Inflammatory macrophage (primary cell): ENCODE data around the gene RASSF9.

Experiments used
- DNase-seq, 2 donors: peaks; one replicate each; pipeline ENCODE4 v3.0.0-alpha.2; 2020 to 2022

RASSF9 gene

DNA sequence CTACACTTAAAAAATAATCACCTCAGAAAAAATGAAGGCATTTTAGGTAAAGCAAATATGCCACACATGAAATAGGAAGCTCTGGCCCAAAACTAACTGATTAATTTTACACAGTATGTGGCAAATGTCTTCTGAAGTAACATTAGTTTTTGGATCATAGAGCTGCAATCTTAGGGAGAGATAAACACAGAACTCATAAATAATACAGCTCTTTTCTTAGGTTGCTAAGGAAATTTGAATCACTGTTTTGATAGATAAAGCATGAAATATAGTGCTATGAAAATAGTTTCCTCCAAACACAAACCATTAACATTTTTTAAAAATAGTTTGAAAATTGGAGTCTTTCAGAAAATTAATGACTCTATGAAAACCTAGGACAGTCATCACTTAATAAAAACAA lies 15.0 kb downstream of the RASSF9 start:
- DNase-seq, result no peak

GRCh38 chr12:85820101-85820500 lies 16.1 kb downstream of the RASSF9 start:
- no peak for DNase-seq

GRCh38 chr12:85814741-85815140 lies 21.5 kb downstream of the RASSF9 start:
- DNase-seq, result no peak

DNA sequence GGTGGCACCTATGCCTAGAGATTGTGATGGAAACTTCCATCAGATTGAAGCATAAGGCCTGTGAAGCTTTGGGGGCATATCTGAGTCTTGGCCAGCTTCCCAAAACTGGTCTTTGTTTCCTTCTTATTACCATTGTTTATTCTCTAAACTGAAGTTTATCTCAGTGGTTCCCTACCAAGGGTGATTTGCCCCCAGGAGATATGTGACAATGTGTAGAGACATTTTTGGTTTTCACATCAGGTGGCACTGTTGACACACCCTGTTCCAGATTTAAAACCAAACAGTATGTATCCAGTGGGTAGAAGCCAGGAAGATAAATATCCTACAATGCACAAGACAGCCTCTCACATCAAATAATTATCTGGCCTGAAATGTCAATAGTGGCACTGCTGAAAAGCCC lies 22.1 kb downstream of the RASSF9 start:
- no peak for DNase-seq

DNA sequence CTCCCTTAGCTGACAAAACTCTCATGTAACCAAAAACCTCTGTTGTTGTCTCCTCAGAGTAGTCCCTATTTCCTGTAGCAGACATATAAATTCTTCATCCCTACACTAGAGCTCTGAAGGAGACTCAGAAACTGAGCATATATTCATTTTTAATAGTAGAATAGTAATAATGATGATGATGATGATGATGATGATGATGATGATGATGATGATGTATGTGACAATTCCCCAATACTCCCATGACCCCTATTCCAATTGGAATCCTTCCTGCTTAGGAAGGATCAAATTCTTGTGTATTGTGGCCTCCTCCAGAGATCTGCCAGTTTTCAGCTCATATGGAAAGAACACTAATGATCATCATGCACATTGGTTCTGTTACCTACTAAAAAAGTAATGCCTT lies 26.7 kb downstream of the RASSF9 start:
- DNase-seq, result no peak

DNA sequence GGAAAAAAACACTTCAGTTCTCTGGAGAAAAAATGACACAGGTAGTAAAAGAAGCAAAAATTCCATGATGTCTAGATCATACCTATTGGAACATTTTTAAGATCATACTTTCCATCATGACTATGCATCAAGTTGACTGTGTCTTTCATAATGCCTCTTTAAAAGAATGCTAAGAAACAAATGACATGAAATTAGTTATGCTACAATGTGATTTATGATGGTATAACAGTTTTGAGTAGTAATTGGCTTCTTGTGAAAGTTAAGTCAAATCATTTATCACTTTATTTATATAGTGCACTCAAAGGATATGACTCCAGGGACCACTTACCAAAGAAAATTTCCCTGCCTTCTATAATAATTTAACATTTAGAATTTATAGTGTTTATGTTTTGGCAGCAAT lies 28.5 kb downstream of the RASSF9 start:
- DNase-seq, result no peak

DNA sequence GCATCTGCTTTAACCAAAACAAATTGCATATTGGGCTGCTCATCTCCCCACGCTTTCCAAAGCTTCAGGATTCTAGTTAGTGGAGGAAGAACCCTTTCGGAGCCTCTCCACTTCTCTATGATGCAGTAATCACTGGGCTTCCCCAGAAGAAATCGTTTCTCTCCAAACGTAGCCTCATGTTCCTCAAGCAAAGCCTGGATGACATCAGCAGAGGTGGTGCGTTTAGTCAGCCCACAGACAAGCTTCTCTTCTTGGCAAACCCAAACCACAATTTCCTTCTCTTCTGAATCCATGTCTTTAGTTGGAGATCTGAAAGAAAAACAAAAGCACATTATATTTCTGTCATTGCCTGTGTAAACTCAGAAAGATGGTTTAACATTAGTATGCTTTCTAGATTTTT lies 30.6 kb downstream of the RASSF9 start:
- DNase-seq, result peak; percentile 86 to 96

GRCh38 chr12:85804663-85805062 lies 31.5 kb downstream of the RASSF9 start:
- no peak for DNase-seq

DNA sequence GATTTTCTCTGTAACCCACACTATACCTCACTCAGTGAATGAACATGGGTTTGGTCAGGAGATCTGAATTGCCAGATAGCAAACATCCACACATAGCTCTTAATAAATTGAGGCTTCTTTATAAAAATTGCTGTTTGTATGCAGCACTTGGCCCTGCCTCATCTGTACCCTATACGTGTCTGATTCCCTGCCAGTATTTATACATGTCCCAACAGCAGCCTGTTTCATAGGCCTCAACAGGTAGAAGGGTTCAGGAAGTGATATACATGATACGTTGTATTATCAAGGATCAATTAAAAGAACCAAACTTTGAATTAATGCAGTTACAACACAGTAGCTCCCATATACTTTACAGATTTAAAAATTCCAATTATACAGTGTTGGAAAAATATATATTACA lies 32.3 kb downstream of the RASSF9 start:
- no peak for DNase-seq

GRCh38 chr12:85803231-85803630 lies 33.0 kb downstream of the RASSF9 start:
- DNase-seq, result no peak

- no peak for DNase-seq
These were observed 38.1 kb downstream of the RASSF9 start for GRCh38 chr12:85798122-85798521.

DNA sequence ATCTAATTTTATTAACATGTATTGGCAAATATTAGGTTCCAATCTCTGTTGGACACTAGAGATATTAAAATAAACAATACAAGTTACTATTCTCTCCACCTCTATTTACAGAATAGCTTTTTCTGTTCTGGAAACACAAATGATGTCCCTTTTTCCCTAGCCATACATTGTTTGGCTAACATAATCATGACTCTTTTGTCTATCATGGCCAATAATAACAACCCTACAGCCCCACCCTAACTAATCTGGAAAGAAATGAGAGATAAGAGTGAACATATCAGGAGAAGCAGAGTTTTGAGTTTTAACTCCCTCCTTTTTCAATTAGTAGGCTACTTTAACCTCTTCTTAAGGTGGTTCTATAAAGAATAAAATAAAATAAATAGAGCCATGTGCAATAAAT lies 40.2 kb downstream of the RASSF9 start:
- DNase-seq, result no peak

GRCh38 chr12:85794531-85794930 lies 41.7 kb downstream of the RASSF9 start:
- no peak for DNase-seq

DNA sequence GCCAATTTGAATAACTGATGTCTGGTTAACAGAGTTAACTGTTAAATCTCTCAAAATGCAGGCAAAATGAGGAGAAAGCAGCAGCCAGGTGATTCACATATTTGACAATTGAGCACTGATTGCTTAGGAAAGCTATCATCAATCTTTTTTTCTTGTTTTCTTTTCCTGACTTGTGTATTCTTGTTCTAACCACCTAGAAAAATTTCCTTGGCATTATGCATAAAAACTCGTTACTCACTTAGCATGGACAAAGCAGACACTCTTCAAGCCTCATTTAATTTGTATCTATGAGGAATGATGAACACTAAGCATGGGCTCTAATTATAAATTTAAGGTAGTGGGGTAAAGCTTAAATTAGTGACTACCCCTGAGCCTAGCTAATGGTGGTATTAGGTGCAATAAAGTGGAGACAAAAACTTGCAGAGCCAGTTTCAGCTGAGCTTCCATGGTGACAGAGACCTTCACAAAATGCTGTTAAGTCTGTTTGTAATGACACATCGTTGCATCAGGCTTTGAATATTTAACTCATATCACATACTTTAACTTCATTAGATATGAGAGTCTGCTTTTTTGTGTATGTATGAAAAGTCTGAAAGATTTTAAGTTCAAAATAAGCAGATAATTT lies 52.0 kb downstream of the RASSF9 start:
- DNase-seq, result no peak

GRCh38 chr12:85782711-85783110 lies 53.5 kb downstream of the RASSF9 start:
- DNase-seq, result no peak

DNA sequence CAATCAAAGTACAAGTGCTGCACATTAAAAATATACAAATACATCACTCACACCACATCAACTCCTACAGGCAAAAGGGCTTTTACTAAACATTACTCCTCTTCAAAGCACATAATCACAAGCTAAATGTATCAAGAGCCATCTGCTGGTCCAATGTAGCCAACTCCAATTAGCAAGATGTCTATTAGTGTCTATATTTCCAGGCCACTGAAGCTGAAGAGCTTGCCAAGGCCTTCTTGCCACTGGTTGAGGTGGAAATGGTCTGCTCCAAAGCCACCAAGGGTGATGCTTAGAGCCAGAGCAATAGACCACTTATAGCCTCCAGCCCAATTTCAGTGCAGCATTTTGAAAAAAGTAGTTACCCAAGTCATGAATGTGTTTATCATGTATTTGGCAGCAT lies 54.4 kb downstream of the RASSF9 start:
- DNase-seq, result no peak

- DNase-seq, result no peak
These were observed 56.4 kb downstream of the RASSF9 start for GRCh38 chr12:85779768-85780167.

- no peak for DNase-seq
These were observed 61.1 kb downstream of the RASSF9 start for GRCh38 chr12:85775091-85775490.

DNA sequence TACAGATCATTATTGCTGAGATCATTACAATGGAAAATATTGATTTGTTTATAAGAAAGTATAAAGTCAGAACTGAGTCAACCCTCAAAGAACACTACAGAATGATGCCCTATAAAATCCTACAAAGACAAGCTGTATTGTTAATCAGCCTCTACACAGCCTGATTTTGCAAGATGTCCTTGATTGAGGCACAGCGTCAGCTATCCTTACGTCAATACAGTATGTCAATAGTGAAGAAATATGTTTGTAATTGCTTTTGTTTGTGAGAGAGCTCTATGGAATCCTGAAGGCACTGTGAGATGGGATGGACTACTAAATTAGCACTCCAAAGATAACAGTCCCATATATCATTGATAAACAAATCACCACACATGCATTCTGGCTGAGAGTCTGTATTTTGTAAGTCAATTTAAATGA lies 70.7 kb downstream of the RASSF9 start:
- DNase-seq, result no peak

DNA sequence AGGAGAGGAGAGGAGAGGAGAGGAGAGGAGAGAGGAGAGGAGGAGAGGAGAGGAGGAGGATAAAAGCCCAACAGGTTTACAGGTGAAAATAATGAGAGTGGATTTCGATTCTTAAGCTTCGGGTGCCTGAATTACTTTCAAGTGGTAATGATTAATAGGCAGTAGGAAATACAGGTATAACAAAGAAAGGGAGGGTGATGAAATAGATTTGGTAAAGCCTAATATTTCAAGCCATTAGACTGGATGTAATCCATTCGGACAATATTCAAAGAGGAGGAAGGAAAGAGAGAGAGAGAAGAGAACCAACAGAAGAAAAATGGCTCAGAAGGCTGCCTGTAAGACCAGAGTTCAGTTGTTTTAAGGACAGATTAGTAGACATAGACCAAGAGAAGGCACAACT lies 76.6 kb downstream of the RASSF9 start:
- DNase-seq, result no peak

GRCh38 chr12:85759091-85759490 lies 77.1 kb downstream of the RASSF9 start:
- no peak for DNase-seq

DNA sequence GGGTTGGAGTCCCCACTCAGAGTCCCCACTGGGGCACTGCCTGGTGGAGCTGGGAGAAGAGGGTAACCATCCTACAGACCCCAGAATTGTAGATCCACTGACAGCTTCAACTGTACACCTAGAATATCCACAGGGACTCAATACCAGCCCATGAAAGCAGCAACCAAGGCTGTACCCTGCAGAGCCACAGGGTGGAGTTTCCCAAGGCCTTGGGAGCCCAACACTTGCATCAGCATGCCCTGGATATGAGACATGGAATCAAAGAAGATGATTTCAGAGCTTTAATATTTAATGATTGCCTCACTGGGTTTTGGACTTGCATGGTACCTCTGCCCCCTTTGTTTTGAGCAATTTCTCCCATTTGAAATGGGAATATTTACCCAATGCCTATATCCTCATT lies 80.4 kb downstream of the RASSF9 start:
- no peak for DNase-seq
